Testis (tissue), 3 donors: ENCODE results near the gene HDHD5. TPM values are rescaled to one million over a fixed set of nuclear protein-coding genes. Genes with fewer than 3 reads are reported as not detected.

Source experiments
- DNase-seq: peaks from one replicate; pipeline ENCODE4 v3.0.0-alpha.2; 2019
- H3K27ac ChIP-seq, 2 donors: fragments of 200-600 bp; sonication (generic); one replicate each; pipeline ENCODE4 v1.5.1; 2019
- H3K27me3 ChIP-seq: fragments of 200-600 bp; sonication (generic); one replicate; pipeline ENCODE4 v1.5.1; 2019
- H3K36me3 ChIP-seq: fragments of 200-600 bp; sonication (generic); one replicate; pipeline ENCODE4 v1.5.1; 2017; ENCODE audit warnings: low read depth; ENCODE audit errors: missing control alignments
- H3K4me1 ChIP-seq: fragments of 200-600 bp; sonication (generic); one replicate; pipeline ENCODE4 v1.5.1; 2019
- H3K4me3 ChIP-seq, 2 donors: fragments of 200-600 bp; sonication (generic); one replicate each; pipeline ENCODE4 v1.5.1; 2017 to 2019
- H3K9me3 ChIP-seq: fragments of 200-600 bp; sonication (generic); one replicate; pipeline ENCODE4 v1.5.1; 2017
- POLR2A ChIP-seq: fragments of 450-650 bp; IDR thresholded peaks from one replicate; pipeline ENCODE4 v1.6.1; 2017; ENCODE audit warnings: antibody characterized with exemption, mild to moderate bottlenecking, moderate library complexity
- WGBS, 2 donors: methylation state at CpG; one replicate each; pipeline ENCODE4 v1.1.5; 2018; 5-methylcytosine and 5-hydroxymethylcytosine counted together
- intact Hi-C: fragments of 100-400 bp; cut with DNase I; formaldehyde crosslinking; loops from one replicate; pipeline ENCODE4 v1.15.1; 2023; ENCODE audit warnings: low total_unique reads
- polyA plus RNA-seq: library from polyadenylated mRNA; stranded (reverse); fragments of 350-450 nt; fragmentation: Illumina TruSeq; extraction: RNeasy Lipid Tissue Mini Kit (QIAGEN cat#74804); gene quantifications from one replicate; pipeline ENCODE4 v1.2.3, GENCODE V29; 2014; ENCODE audit warnings: low read depth, low replicate concordance; ENCODE audit not compliant: insufficient read depth
- total RNA-seq, 2 donors: library from RNA; depleted of rRNA; stranded (reverse); fragments of >200 nt; gene quantifications; one replicate each; pipeline ENCODE4 v1.2.3, GENCODE V29; 2016
- TF ChIP-seq, protein P1 (sequence below), 3 experiments: fragments of 450-650 bp in 2 of 3; fragments of 200-600 bp in 1 of 3; sonication (generic) in 1 of 3; IDR thresholded peaks; one replicate each; pipeline ENCODE4 v1.5.1; 2016 to 2019; ENCODE audit warnings: antibody characterized with exemption in 3 of 3, mild to moderate bottlenecking in 2 of 3, moderate library complexity in 1 of 3

HDHD5 gene
- total and polyA plus RNA-seq, 3 donors from 2014 or later: 34.0 to 46.3 (median 41.5) TPM

DNA sequence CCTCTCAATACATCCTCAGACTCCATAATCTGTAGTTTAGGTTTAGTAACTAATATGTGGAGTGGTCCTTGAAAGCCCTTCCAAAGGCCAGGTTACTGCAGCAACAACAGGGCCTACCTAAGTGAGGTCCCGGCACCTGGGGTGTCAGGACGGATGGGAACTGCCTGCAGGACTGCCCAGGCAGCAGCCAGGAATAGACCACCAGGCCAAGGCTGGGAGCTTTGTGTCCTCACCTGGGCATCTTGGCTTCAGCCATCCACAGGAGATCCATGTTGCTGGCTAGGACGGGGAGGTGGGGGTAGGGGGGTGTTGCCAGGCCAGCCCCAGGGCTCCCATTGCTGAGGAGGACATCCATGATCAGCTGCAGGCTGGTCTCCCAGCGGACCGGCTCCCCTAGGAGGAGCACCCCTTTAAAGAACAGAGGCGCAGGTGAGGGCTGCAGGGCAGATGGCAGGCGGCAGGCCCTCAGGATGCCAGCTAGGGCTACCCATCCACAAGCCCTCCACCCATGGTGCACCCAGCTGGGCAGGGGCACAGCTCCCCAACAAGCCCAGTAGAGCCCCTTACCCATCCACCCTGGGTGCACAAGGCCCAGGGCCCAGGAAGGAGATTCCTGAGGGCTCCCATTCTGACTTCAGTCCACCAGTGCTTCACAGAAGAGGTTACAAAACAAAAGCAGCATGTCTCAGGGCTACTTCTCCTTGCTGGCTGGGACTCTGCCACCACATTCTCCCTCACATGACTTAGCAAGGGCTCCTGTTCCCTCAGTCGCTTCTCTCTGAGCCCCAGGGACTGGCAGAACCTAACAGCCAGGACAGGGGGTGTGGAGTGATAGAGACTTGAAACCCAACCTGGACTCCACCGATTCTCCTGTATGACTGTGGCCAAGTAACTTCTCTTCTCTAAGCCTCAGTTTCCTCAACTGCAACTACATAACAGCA is 18.0 kb downstream of the HDHD5 start:
- no peak for TF ChIP-seq POLR2A
- TF ChIP-seq, protein P1, sequence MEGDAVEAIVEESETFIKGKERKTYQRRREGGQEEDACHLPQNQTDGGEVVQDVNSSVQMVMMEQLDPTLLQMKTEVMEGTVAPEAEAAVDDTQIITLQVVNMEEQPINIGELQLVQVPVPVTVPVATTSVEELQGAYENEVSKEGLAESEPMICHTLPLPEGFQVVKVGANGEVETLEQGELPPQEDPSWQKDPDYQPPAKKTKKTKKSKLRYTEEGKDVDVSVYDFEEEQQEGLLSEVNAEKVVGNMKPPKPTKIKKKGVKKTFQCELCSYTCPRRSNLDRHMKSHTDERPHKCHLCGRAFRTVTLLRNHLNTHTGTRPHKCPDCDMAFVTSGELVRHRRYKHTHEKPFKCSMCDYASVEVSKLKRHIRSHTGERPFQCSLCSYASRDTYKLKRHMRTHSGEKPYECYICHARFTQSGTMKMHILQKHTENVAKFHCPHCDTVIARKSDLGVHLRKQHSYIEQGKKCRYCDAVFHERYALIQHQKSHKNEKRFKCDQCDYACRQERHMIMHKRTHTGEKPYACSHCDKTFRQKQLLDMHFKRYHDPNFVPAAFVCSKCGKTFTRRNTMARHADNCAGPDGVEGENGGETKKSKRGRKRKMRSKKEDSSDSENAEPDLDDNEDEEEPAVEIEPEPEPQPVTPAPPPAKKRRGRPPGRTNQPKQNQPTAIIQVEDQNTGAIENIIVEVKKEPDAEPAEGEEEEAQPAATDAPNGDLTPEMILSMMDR (IDR thresholded peaks at IDR 0.05): no peak
- intact Hi-C loops: no loop called here
- 84 to 96% methylated on average over 3 to 9 of the region's 9 CpGs for WGBS, 2 donors
- Histone ChIP-seq H3K27me3 (no peaks in the 10 kb centered on the region), H3K4me3 (no peak overlapping the region), H3K9me3 (no peaks in the 10 kb centered on the region), H3K36me3 (no peaks in the 10 kb centered on the region), H3K27ac (no peak overlapping the region), H3K4me1 (no peaks in the 10 kb centered on the region)
- no peak for DNase-seq

DNA sequence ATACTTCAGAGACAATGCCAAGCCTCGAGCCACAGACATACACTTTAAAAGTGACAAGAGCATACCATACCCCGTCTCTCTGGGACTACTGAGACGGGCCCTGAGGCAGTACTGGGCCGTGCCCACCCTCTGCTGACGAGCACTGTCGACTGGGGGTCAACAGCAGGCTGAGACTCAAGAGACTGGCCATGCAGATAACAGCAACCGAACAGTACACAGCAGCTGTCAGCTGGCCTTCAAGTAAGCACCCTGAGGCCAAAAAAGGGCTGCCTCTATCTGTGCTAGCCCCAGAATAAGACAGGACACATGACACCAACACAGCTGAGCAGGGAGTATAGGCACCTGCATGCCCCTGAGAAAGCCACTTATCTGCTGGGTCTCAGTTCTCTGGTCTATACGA is 19.1 kb downstream of the HDHD5 start:
- Histone ChIP-seq H3K27ac (no peak overlapping the region), H3K4me3 (no peak overlapping the region), H3K36me3 (no peaks in the 10 kb centered on the region), H3K27me3 (no peaks in the 10 kb centered on the region), H3K4me1 (no peaks in the 10 kb centered on the region), H3K9me3 (no peaks in the 10 kb centered on the region)
- WGBS, 2 donors: 70 to 71% methylated on average over 7 to 8 of the region's 8 CpGs
- intact Hi-C loops: no loop called here
- no peak for DNase-seq
- TF ChIP-seq, protein P1 (IDR thresholded peaks at IDR 0.05): no peak
- no peak for TF ChIP-seq POLR2A

DNA sequence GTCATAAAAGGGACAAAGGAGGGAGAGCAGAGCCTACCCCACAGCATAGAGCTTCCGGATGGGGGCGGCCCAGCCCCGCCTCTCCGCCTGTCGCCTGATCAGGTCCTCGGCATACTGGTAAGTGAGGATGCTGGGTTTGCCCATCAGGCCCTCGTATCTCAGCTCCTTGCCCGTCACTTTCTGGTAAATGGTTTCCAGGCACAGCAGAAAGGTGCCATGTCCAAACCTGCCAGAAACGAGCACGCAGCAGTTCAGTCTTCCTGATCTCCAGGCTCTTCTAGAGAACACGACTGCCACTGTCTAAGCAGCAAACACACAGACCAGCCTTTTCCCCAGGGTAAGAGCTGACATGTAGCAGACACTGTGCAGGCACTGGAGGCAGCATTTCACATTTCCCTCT is 20.6 kb downstream of the HDHD5 start:
- H3K27ac ChIP-seq: no peak overlapping the region
- WGBS, 2 donors: 85 to 93% methylated on average over 11 of the region's 11 CpGs
- no peak overlapping the region for H3K4me3 ChIP-seq
- no peaks in the 10 kb centered on the region for H3K9me3 ChIP-seq
- no peaks in the 10 kb centered on the region for H3K36me3 ChIP-seq
- intact Hi-C loops: no loop called here
- no peak for DNase-seq
- TF ChIP-seq, protein P1 (IDR thresholded peaks at IDR 0.05): no peak
- TF ChIP-seq POLR2A: no peak
- no peaks in the 10 kb centered on the region for H3K27me3 ChIP-seq
- no peaks in the 10 kb centered on the region for H3K4me1 ChIP-seq

DNA sequence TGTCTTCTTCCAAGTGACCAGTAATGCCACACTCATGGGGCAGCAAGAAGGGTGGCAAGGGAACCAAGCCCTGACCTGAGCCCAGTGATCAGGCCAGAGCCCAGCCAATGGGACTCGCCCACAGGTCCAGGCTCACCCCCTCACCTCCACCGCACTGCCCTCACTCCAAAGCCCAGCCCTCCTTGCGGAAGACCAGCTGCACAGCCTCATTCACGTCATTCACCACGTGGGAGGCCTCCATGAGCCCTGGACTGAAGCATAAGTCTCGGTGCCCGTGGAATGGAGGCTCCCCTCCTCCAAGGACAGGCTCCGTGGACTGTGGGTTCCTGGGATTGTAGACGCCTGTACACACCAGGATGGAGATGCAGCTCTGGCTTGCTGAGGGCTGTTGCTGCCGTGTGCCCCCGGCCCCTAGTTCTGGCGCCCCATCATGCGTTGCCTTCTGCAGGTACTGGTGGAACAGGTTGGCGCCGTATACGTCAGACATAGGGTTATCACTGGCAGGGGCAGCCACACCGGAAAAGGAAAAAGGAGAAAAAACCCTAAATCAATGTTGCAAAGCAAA is 21.1 kb downstream of the HDHD5 start:
- Histone ChIP-seq H3K27ac (no peak overlapping the region), H3K9me3 (no peaks in the 10 kb centered on the region), H3K27me3 (no peaks in the 10 kb centered on the region), H3K4me3 (no peak overlapping the region), H3K4me1 (no peaks in the 10 kb centered on the region), H3K36me3 (no peaks in the 10 kb centered on the region)
- DNase-seq: no peak
- whole genome bisulfite sequencing, 2 donors: 85 to 86% methylated on average over 15 to 17 of the region's 17 CpGs
- TF ChIP-seq, protein P1 (IDR thresholded peaks at IDR 0.05): no peak
- no peak for TF ChIP-seq POLR2A
- intact Hi-C loops: no loop called here
